ENCODE measurements around the gene CHMP2A. TPM values are rescaled to one million over a fixed set of nuclear protein-coding genes. Genes with fewer than 3 reads are reported as not detected.
A peak's percentile ranks its signal among the peaks of the same experiment; 100 is the strongest.

The CHMP2A gene
- total and polyA plus RNA-seq, 10 donors, result 79.9 to 124 (median 108) TPM

GRCh38 chr19:58549664-58550361, 5.1 kb downstream of the CHMP2A start:
- H3K36me3 ChIP-seq, result peaks cover 14 to 87% (median 70%) of the 10 kb centered on the region in 6 donors
- WGBS, 5 donors, result 88 to 96% (median 92%) methylated on average over 6 to 11 of the region's 11 CpGs

GRCh38 chr19:58548859-58549663, 5.8 kb downstream of the CHMP2A start:
- Histone ChIP-seq H3K27me3 (replicated peaks in 1 of 7) (no peaks in the 10 kb centered on the region), H3K4me1 (peaks cover 29 to 69% (median 41%) of the 10 kb centered on the region in 6 donors), H3K36me3 (peaks cover 14 to 87% (median 70%) of the 10 kb centered on the region in 6 donors), H3K4me3 (no peak overlapping the region), H3K27ac (no peak overlapping the region), H3K9me3 (no peaks in the 10 kb centered on the region)
- DNase-seq, result no peak
- TF ChIP-seq CTCF (IDR thresholded peaks at IDR 0.05 in 8 of 11, conservative IDR thresholded peaks at IDR 0.05 in 3 of 11), result no peak
- no peak for TF ChIP-seq POLR2A (IDR thresholded peaks at IDR 0.05)
- TF ChIP-seq POLR2AphosphoS5 (IDR thresholded peaks at IDR 0.05), result peak in 1 of 3 donors; percentile 43
- intact Hi-C loops (cut with DNase I; ENCODE audit: low total_unique reads), result no loop called here
- 86 to 94% (median 94%) methylated on average over 13 to 20 of the region's 20 CpGs for whole genome bisulfite sequencing, 5 donors

More at GRCh38 chr19:58549664-58550361, 5.1 kb downstream of the CHMP2A start:
- Histone ChIP-seq H3K27ac (no peak overlapping the region), H3K27me3 (replicated peaks in 1 of 7) (no peaks in the 10 kb centered on the region), H3K4me3 (no peak overlapping the region), H3K9me3 (no peaks in the 10 kb centered on the region), H3K4me1 (peaks cover 32 to 75% (median 47%) of the 10 kb centered on the region in 6 donors)
- TF ChIP-seq POLR2AphosphoS5 (IDR thresholded peaks at IDR 0.05), result peak in 1 of 3 donors; percentile 21
- no peak for TF ChIP-seq POLR2A (IDR thresholded peaks at IDR 0.05)
- no peak for DNase-seq
- intact Hi-C loops (cut with DNase I; ENCODE audit: low total_unique reads), result no loop called here

GRCh38 chr19:58547323-58548312, 7.3 kb downstream of the CHMP2A start:
- TF ChIP-seq POLR2A (IDR thresholded peaks at IDR 0.05), result no peak
- TF ChIP-seq POLR2AphosphoS5 (IDR thresholded peaks at IDR 0.05), result no peak
- TF ChIP-seq CTCF (IDR thresholded peaks at IDR 0.05 in 8 of 11, conservative IDR thresholded peaks at IDR 0.05 in 3 of 11), result no peak
- H3K36me3 ChIP-seq, result peaks cover 14 to 74% (median 61%) of the 10 kb centered on the region in 6 donors
- peaks cover 0 to 3% (median 0%) of the 10 kb centered on the region in 7 donors for H3K27me3 ChIP-seq (replicated peaks in 1 of 7)
- peaks cover 23 to 64% (median 36%) of the 10 kb centered on the region in 6 donors for H3K4me1 ChIP-seq
- H3K27ac ChIP-seq, result peak overlapping the region in 2 of 8 donors; percentile 43 to 98
- H3K4me3 ChIP-seq, result peak overlapping the region in 1 of 8 donors; percentile 91
- no peaks in the 10 kb centered on the region for H3K9me3 ChIP-seq
- DNase-seq, result no peak
- 89 to 96% (median 91%) methylated on average over 14 to 18 of the region's 18 CpGs for WGBS, 5 donors
- intact Hi-C loops (cut with DNase I; ENCODE audit: low total_unique reads), result no loop called here

- DNase-seq, result no peak
- 6 to 38% (median 23%) methylated on average over 1 of the region's 1 CpG for WGBS, 5 donors
- no peak for TF ChIP-seq POLR2A (IDR thresholded peaks at IDR 0.05)
- no peak for TF ChIP-seq CTCF (IDR thresholded peaks at IDR 0.05 in 8 of 11, conservative IDR thresholded peaks at IDR 0.05 in 3 of 11)
- TF ChIP-seq POLR2AphosphoS5 (IDR thresholded peaks at IDR 0.05), result no peak
- H3K9me3 ChIP-seq, result no peaks in the 10 kb centered on the region
- intact Hi-C loops (cut with DNase I; ENCODE audit: low total_unique reads), result no loop called here
- H3K4me1 ChIP-seq, result peaks cover 23 to 57% (median 36%) of the 10 kb centered on the region in 6 donors
- H3K4me3 ChIP-seq, result peak overlapping the region; percentile 82 to 99 (median 92)
- H3K27ac ChIP-seq, result peak overlapping the region in 3 of 8 donors; percentile 96 to 99 (median 98)
- peaks cover 0 to 4% (median 0%) of the 10 kb centered on the region in 7 donors for H3K27me3 ChIP-seq (replicated peaks in 1 of 7)
- H3K36me3 ChIP-seq, result peaks cover 14 to 58% (median 46%) of the 10 kb centered on the region in 6 donors
These were observed 8.8 kb downstream of the CHMP2A start for GRCh38 chr19:58546019-58546530.
